B cell (primary cell): ENCODE data around the gene CCDC13. TPM values are rescaled to one million over a fixed set of nuclear protein-coding genes. Genes with fewer than 3 reads are reported as not detected.

Source experiments
- ATAC-seq: fragments of 200-7000 bp; cut with Tn5 transposase; one replicate; pipeline ENCODE4 v1.10.0; 2021; ENCODE audit warnings: low read depth, mild to moderate bottlenecking, moderate number of reproducible peaks, moderate library complexity
- CTCF ChIA-PET: fragments of 350-600 bp; sonication (Branson Sonifier 250); formaldehyde crosslinking; loops from one replicate; lab custom pipeline; 2021; ENCODE audit warnings: antibody characterized with exemption, inconsistent platforms; lab: Charles Lee
- POLR2A ChIA-PET: fragments of 350-600 bp; sonication (Branson Sonifier 250); formaldehyde crosslinking; loops from one replicate; lab custom pipeline; 2021; ENCODE audit warnings: antibody characterized with exemption; lab: Charles Lee
- DNase-seq: peaks from one replicate; pipeline ENCODE4 v3.0.0; 2013
- H2AFZ ChIP-seq: 2 replicates; pipeline ENCODE4 v1.6.1; 2012; ENCODE audit warnings: mild to moderate bottlenecking, low read depth, low read length; ENCODE audit not compliant: insufficient read depth, poor library complexity, severe bottlenecking
- H3K27ac ChIP-seq, 2 donors: 1 replicate in 1 of 2; 2 replicates in 1 of 2; pipeline ENCODE4 v1.5.1; 2012 to 2013; ENCODE audit warnings: low read length in 2 of 2, mild to moderate bottlenecking in 2 of 2, moderate library complexity in 1 of 2
- H3K27me3 ChIP-seq, 4 experiments: fragments of 200-600 bp in 1 of 4; sonication (generic) in 1 of 4; replicated peaks in 1 of 4; 1 replicate in 2 of 4; 2 replicates in 2 of 4; pipeline versions ENCODE4 v1.6.1 to v1.7.0; 2013 to 2016; ENCODE audit warnings: low read length in 3 of 4, mild to moderate bottlenecking in 2 of 4, mixed read lengths in 1 of 4, moderate library complexity in 1 of 4; ENCODE audit not compliant: insufficient read depth in 4 of 4, control insufficient read depth in 3 of 4; ENCODE audit errors: control extremely low read depth in 1 of 4
- H3K36me3 ChIP-seq, 2 experiments: replicated peaks in 1 of 2; 1 replicate in 1 of 2; 2 replicates in 1 of 2; pipeline versions ENCODE4 v1.6.1 to v1.7.1; 2013; ENCODE audit warnings: low read length in 1 of 2; ENCODE audit not compliant: insufficient read depth in 2 of 2, control insufficient read depth in 1 of 2; ENCODE audit errors: control extremely low read depth in 1 of 2, extremely low read depth in 1 of 2
- H3K4me1 ChIP-seq, 2 donors: fragments of 200-600 bp in 1 of 2; sonication (generic) in 1 of 2; 1 replicate in 1 of 2; 2 replicates in 1 of 2; pipeline versions ENCODE4 v1.5.1 to v1.6.1; 2013 to 2017; ENCODE audit warnings: low read length in 2 of 2; ENCODE audit not compliant: control insufficient read depth in 2 of 2, insufficient read depth in 2 of 2
- H3K4me2 ChIP-seq: replicated peaks from 2 replicates; pipeline ENCODE3; 2012; ENCODE audit warnings: mild to moderate bottlenecking, low read depth, low read length; ENCODE audit not compliant: poor library complexity, severe bottlenecking
- H3K4me3 ChIP-seq, 5 experiments: fragments of 200-600 bp in 1 of 5; sonication (generic) in 1 of 5; 1 replicate in 3 of 5; 2 replicates in 2 of 5; pipeline versions ENCODE4 v1.5.1 to v1.7.0; 2011 to 2016; ENCODE audit warnings: low read length in 4 of 5, mild to moderate bottlenecking in 4 of 5, low read depth in 2 of 5, control low read depth in 1 of 5, moderate library complexity in 1 of 5; ENCODE audit not compliant: insufficient read depth in 1 of 5; ENCODE audit errors: control extremely low read depth in 1 of 5, extremely low read depth in 1 of 5
- H3K79me2 ChIP-seq: fragments of 200-600 bp; sonication (generic); one replicate; pipeline ENCODE4 v1.6.0; 2016; ENCODE audit warnings: low read length; ENCODE audit not compliant: control insufficient read depth, insufficient read depth
- H3K9ac ChIP-seq: fragments of 200-600 bp; sonication (generic); 2 replicates; pipeline ENCODE4 v1.6.1; 2017; ENCODE audit warnings: mild to moderate bottlenecking, low read length, moderate library complexity
- H3K9me3 ChIP-seq, 3 donors: one replicate each; pipeline versions ENCODE4 v1.6.1 to v1.7.1; 2013; ENCODE audit warnings: low read length in 2 of 3; ENCODE audit not compliant: control insufficient read depth in 2 of 3, insufficient read depth in 1 of 3; ENCODE audit errors: control extremely low read depth in 1 of 3
- H4K20me1 ChIP-seq: 2 replicates; pipeline ENCODE4 v1.6.0; 2012; ENCODE audit warnings: mild to moderate bottlenecking, low read length; ENCODE audit not compliant: insufficient read depth, control insufficient read depth, poor library complexity, severe bottlenecking
- H3K27ac Mint-ChIP-seq: one replicate; pipeline ENCODE4 v1.8.0; 2021; ENCODE audit warnings: mixed read lengths
- H3K27me3 Mint-ChIP-seq: one replicate; pipeline ENCODE4 v1.8.0; 2021; ENCODE audit warnings: mixed read lengths
- H3K4me1 Mint-ChIP-seq: one replicate; pipeline ENCODE4 v1.8.0; 2021; ENCODE audit warnings: mixed read lengths
- H3K4me3 Mint-ChIP-seq: one replicate; pipeline ENCODE4 v1.8.0; 2021; ENCODE audit warnings: mixed read lengths
- H3K9me3 Mint-ChIP-seq: one replicate; pipeline ENCODE4 v1.8.0; 2022; ENCODE audit warnings: mixed read lengths; ENCODE audit not compliant: insufficient read depth
- EZH2 ChIP-seq: IDR thresholded peaks from 2 replicates; pipeline ENCODE4 v1.6.1; 2012; ENCODE audit warnings: borderline replicate concordance, low read depth, mild to moderate bottlenecking, moderate library complexity, low read length; ENCODE audit not compliant: insufficient read depth, poor library complexity, severe bottlenecking
- WGBS: methylation state at CpG from one replicate; pipeline ENCODE4 v1.1.5; 2013; ENCODE audit warnings: missing lambda C conversion rate; ENCODE audit not compliant: insufficient coverage; 5-methylcytosine and 5-hydroxymethylcytosine counted together
- intact Hi-C: fragments of 100-400 bp; cut with micrococcal nuclease; formaldehyde crosslinking; loops from one replicate; pipeline ENCODE4 v1.10.0; 2022
- polyA plus RNA-seq: library from polyadenylated mRNA; depleted of rRNA; stranded (reverse); fragments of >200 nt; gene quantifications from 2 replicates; pipeline ENCODE4 v1.2.3, GENCODE V29; 2012
- total RNA-seq, 2 donors: library from RNA; stranded (reverse); fragments of 120-200 nt in 1 of 2; gene quantifications; 1 replicate in 1 of 2; 2 replicates in 1 of 2; pipeline versions ENCODE4 v1.2.3 to v1.2.4, GENCODE V29; 2013 to 2022
- TF ChIP-seq, protein P1 (sequence below): fragments of 200-600 bp; IDR thresholded peaks from one replicate; pipeline ENCODE4 v1.8.0; 2022; ENCODE audit warnings: antibody characterized with exemption, mild to moderate bottlenecking

CCDC13 gene
- total and polyA plus RNA-seq, 2 donors (not counting 1 experiment from before 2014, with no cell fraction given), result 1.5 to 1.9 TPM

- DNase-seq (no peak), ATAC-seq (no peak)
- Histone ChIP-seq H3K79me2 (no peaks in the 10 kb centered on the region), H3K9ac (no peak overlapping the region), H3K36me3 (no peaks in the 10 kb centered on the region), H2AFZ (no peak overlapping the region), H3K4me1 (no peaks in the 10 kb centered on the region), H3K4me3 (no peak overlapping the region), H3K4me2 (no peak overlapping the region), H3K9me3 (no peaks in the 10 kb centered on the region), H3K27ac (no peak overlapping the region), H4K20me1 (no peaks in the 10 kb centered on the region), H3K27me3 (no peaks in the 10 kb centered on the region)
- H3K27ac Mint-ChIP-seq, result no peak overlapping the region
- intact Hi-C loops, result no loop called here
- no peak overlapping the region for H3K4me3 Mint-ChIP-seq
- POLR2A ChIA-PET, result no interaction called here
- H3K27me3 Mint-ChIP-seq, result no peaks in the 10 kb centered on the region
- 100% methylated on average over 1 of the region's 3 CpGs for WGBS
- CTCF ChIA-PET, result no interaction called here
- TF ChIP-seq, protein P1, sequence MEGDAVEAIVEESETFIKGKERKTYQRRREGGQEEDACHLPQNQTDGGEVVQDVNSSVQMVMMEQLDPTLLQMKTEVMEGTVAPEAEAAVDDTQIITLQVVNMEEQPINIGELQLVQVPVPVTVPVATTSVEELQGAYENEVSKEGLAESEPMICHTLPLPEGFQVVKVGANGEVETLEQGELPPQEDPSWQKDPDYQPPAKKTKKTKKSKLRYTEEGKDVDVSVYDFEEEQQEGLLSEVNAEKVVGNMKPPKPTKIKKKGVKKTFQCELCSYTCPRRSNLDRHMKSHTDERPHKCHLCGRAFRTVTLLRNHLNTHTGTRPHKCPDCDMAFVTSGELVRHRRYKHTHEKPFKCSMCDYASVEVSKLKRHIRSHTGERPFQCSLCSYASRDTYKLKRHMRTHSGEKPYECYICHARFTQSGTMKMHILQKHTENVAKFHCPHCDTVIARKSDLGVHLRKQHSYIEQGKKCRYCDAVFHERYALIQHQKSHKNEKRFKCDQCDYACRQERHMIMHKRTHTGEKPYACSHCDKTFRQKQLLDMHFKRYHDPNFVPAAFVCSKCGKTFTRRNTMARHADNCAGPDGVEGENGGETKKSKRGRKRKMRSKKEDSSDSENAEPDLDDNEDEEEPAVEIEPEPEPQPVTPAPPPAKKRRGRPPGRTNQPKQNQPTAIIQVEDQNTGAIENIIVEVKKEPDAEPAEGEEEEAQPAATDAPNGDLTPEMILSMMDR, result no peak
- no peak for TF ChIP-seq EZH2
- H3K9me3 Mint-ChIP-seq, result no peaks in the 10 kb centered on the region
- no peaks in the 10 kb centered on the region for H3K4me1 Mint-ChIP-seq
Observed at GRCh38 chr3:42730706-42731420, 42.2 kb downstream of the CCDC13 start.

GRCh38 chr3:42730294-42730693, 42.8 kb downstream of the CCDC13 start:
- TF ChIP-seq EZH2, result no peak
- TF ChIP-seq, protein P1, result no peak
- Histone ChIP-seq H3K4me1 (no peaks in the 10 kb centered on the region), H3K4me3 (no peak overlapping the region), H3K36me3 (no peaks in the 10 kb centered on the region), H3K9ac (no peak overlapping the region), H3K4me2 (no peak overlapping the region), H3K79me2 (no peaks in the 10 kb centered on the region), H3K27me3 (no peaks in the 10 kb centered on the region), H2AFZ (no peak overlapping the region), H3K27ac (no peak overlapping the region), H3K9me3 (no peaks in the 10 kb centered on the region), H4K20me1 (no peaks in the 10 kb centered on the region)
- WGBS, result 90% methylated on average over 9 of the region's 11 CpGs
- ATAC-seq (no peak), DNase-seq (no peak)
- CTCF ChIA-PET, result no interaction called here
- POLR2A ChIA-PET, result no interaction called here
- Mint-ChIP-seq H3K27ac (no peak overlapping the region), H3K9me3 (no peaks in the 10 kb centered on the region), H3K4me1 (no peaks in the 10 kb centered on the region), H3K4me3 (no peak overlapping the region), H3K27me3 (no peaks in the 10 kb centered on the region)
- intact Hi-C loops, result no loop called here
